ENCODE measurements around the gene GPC1.

The GPC1 gene

GRCh38 chr2:240418311-240418710 lies 17.2 kb upstream of the GPC1 start:
- Histone ChIP-seq H3K9me3 (ENCODE audit: control extremely low read depth in 1 of 5, control insufficient read depth in 4 of 5, insufficient read depth in 2 of 5, low read depth in 1 of 5, low read length in 4 of 5) (peaks cover 2 to 42% (median 21%) of the 10 kb centered on the region in 5 experiments), H3K36me3 (ENCODE audit: control insufficient read depth in 4 of 4, insufficient read depth in 4 of 4, low read length in 3 of 4) (no peaks in the 10 kb centered on the region), H3K27ac (ENCODE audit: insufficient read depth in 1 of 2, low read depth in 1 of 2, low read length in 2 of 2, poor library complexity in 1 of 2, severe bottlenecking in 2 of 2) (no peak overlapping the region), H3K27me3 (replicated peaks in 2 of 5; ENCODE audit: control insufficient read depth in 4 of 5, insufficient read depth in 5 of 5, low read length in 4 of 5) (peaks cover 0 to 3% (median 2%) of the 10 kb centered on the region in 5 experiments), H3K4me3 (ENCODE audit: control insufficient read depth in 1 of 7, extremely low read depth in 1 of 7, insufficient read depth in 4 of 7, low read depth in 2 of 7, low read length in 6 of 7) (no peak overlapping the region), H3K4me1 (ENCODE audit: control extremely low read depth in 1 of 4, control insufficient read depth in 4 of 4, insufficient read depth in 4 of 4, low read length in 3 of 4) (no peaks in the 10 kb centered on the region)
- ChIA-PET CTCF (interaction anchor here (0.9 kb wide), 1 partner anchor 185 kb away, joined by 3 read pairs; no protein-coding TSS in a partner anchor), POLR2A (no interaction called here)
- WGBS (ENCODE audit: insufficient coverage): no CpG with 5 or more reads among the region's 1 CpG
- no peak for DNase-seq

- H3K27me3 ChIP-seq (replicated peaks in 2 of 5; ENCODE audit: control insufficient read depth in 4 of 5, insufficient read depth in 5 of 5, low read length in 4 of 5): peaks cover 0 to 3% (median 2%) of the 10 kb centered on the region in 5 experiments
- WGBS (ENCODE audit: insufficient coverage): 93% methylated on average over 6 of the region's 7 CpGs
- no peak overlapping the region for H3K4me3 ChIP-seq (ENCODE audit: control insufficient read depth in 1 of 7, extremely low read depth in 1 of 7, insufficient read depth in 4 of 7, low read depth in 2 of 7, low read length in 6 of 7)
- no peaks in the 10 kb centered on the region for H3K36me3 ChIP-seq (ENCODE audit: control insufficient read depth in 4 of 4, insufficient read depth in 4 of 4, low read length in 3 of 4)
- peaks cover 2 to 42% (median 21%) of the 10 kb centered on the region in 5 experiments for H3K9me3 ChIP-seq (ENCODE audit: control extremely low read depth in 1 of 5, control insufficient read depth in 4 of 5, insufficient read depth in 2 of 5, low read depth in 1 of 5, low read length in 4 of 5)
- DNase-seq: no peak
- ChIA-PET POLR2A (no interaction called here), CTCF (no interaction called here)
- no peak overlapping the region for H3K27ac ChIP-seq (ENCODE audit: insufficient read depth in 1 of 2, low read depth in 1 of 2, low read length in 2 of 2, poor library complexity in 1 of 2, severe bottlenecking in 2 of 2)
- H3K4me1 ChIP-seq (ENCODE audit: control extremely low read depth in 1 of 4, control insufficient read depth in 4 of 4, insufficient read depth in 4 of 4, low read length in 3 of 4): no peaks in the 10 kb centered on the region
These were observed 16.2 kb upstream of the GPC1 start for GRCh38 chr2:240419271-240419670.

GRCh38 chr2:240419723-240420122 lies 15.7 kb upstream of the GPC1 start:
- peaks cover 0 to 3% (median 2%) of the 10 kb centered on the region in 5 experiments for H3K27me3 ChIP-seq (replicated peaks in 2 of 5; ENCODE audit: control insufficient read depth in 4 of 5, insufficient read depth in 5 of 5, low read length in 4 of 5)
- 86% methylated on average over 2 of the region's 2 CpGs for WGBS (ENCODE audit: insufficient coverage)
- H3K36me3 ChIP-seq (ENCODE audit: control insufficient read depth in 4 of 4, insufficient read depth in 4 of 4, low read length in 3 of 4): no peaks in the 10 kb centered on the region
- no peak for DNase-seq
- POLR2A ChIA-PET: no interaction called here
- H3K4me1 ChIP-seq (ENCODE audit: control extremely low read depth in 1 of 4, control insufficient read depth in 4 of 4, insufficient read depth in 4 of 4, low read length in 3 of 4): no peaks in the 10 kb centered on the region
- CTCF ChIA-PET: no interaction called here
- no peak overlapping the region for H3K4me3 ChIP-seq (ENCODE audit: control insufficient read depth in 1 of 7, extremely low read depth in 1 of 7, insufficient read depth in 4 of 7, low read depth in 2 of 7, low read length in 6 of 7)
- H3K9me3 ChIP-seq (ENCODE audit: control extremely low read depth in 1 of 5, control insufficient read depth in 4 of 5, insufficient read depth in 2 of 5, low read depth in 1 of 5, low read length in 4 of 5): peaks cover 2 to 44% (median 21%) of the 10 kb centered on the region in 5 experiments
- no peak overlapping the region for H3K27ac ChIP-seq (ENCODE audit: insufficient read depth in 1 of 2, low read depth in 1 of 2, low read length in 2 of 2, poor library complexity in 1 of 2, severe bottlenecking in 2 of 2)

- H3K27ac ChIP-seq (ENCODE audit: insufficient read depth in 1 of 2, low read depth in 1 of 2, low read length in 2 of 2, poor library complexity in 1 of 2, severe bottlenecking in 2 of 2): no peak overlapping the region
- no peak for DNase-seq
- POLR2A ChIA-PET: no interaction called here
- H3K4me3 ChIP-seq (ENCODE audit: control insufficient read depth in 1 of 7, extremely low read depth in 1 of 7, insufficient read depth in 4 of 7, low read depth in 2 of 7, low read length in 6 of 7): no peak overlapping the region
- H3K27me3 ChIP-seq (replicated peaks in 2 of 5; ENCODE audit: control insufficient read depth in 4 of 5, insufficient read depth in 5 of 5, low read length in 4 of 5): peaks cover 0 to 3% (median 2%) of the 10 kb centered on the region in 5 experiments
- WGBS (ENCODE audit: insufficient coverage): 89% methylated on average over 17 of the region's 18 CpGs
- CTCF ChIA-PET: no interaction called here
- H3K9me3 ChIP-seq (ENCODE audit: control extremely low read depth in 1 of 5, control insufficient read depth in 4 of 5, insufficient read depth in 2 of 5, low read depth in 1 of 5, low read length in 4 of 5): peaks cover 2 to 51% (median 21%) of the 10 kb centered on the region in 5 experiments
- no peaks in the 10 kb centered on the region for H3K4me1 ChIP-seq (ENCODE audit: control extremely low read depth in 1 of 4, control insufficient read depth in 4 of 4, insufficient read depth in 4 of 4, low read length in 3 of 4)
- H3K36me3 ChIP-seq (ENCODE audit: control insufficient read depth in 4 of 4, insufficient read depth in 4 of 4, low read length in 3 of 4): no peaks in the 10 kb centered on the region
These were observed 15.0 kb upstream of the GPC1 start for GRCh38 chr2:240420206-240421104.

GRCh38 chr2:240421381-240421780 lies 14.1 kb upstream of the GPC1 start:
- H3K27ac ChIP-seq (ENCODE audit: insufficient read depth in 1 of 2, low read depth in 1 of 2, low read length in 2 of 2, poor library complexity in 1 of 2, severe bottlenecking in 2 of 2): no peak overlapping the region
- peaks cover 2 to 59% (median 25%) of the 10 kb centered on the region in 5 experiments for H3K9me3 ChIP-seq (ENCODE audit: control extremely low read depth in 1 of 5, control insufficient read depth in 4 of 5, insufficient read depth in 2 of 5, low read depth in 1 of 5, low read length in 4 of 5)
- H3K27me3 ChIP-seq (replicated peaks in 2 of 5; ENCODE audit: control insufficient read depth in 4 of 5, insufficient read depth in 5 of 5, low read length in 4 of 5): peaks cover 0 to 5% (median 0%) of the 10 kb centered on the region in 5 experiments
- no peaks in the 10 kb centered on the region for H3K4me1 ChIP-seq (ENCODE audit: control extremely low read depth in 1 of 4, control insufficient read depth in 4 of 4, insufficient read depth in 4 of 4, low read length in 3 of 4)
- no peak overlapping the region for H3K4me3 ChIP-seq (ENCODE audit: control insufficient read depth in 1 of 7, extremely low read depth in 1 of 7, insufficient read depth in 4 of 7, low read depth in 2 of 7, low read length in 6 of 7)
- WGBS (ENCODE audit: insufficient coverage): 71% methylated on average over 3 of the region's 3 CpGs
- H3K36me3 ChIP-seq (ENCODE audit: control insufficient read depth in 4 of 4, insufficient read depth in 4 of 4, low read length in 3 of 4): no peaks in the 10 kb centered on the region
- no peak for DNase-seq
- CTCF ChIA-PET: no interaction called here
- POLR2A ChIA-PET: no interaction called here

- CTCF ChIA-PET: no interaction called here
- DNase-seq: no peak
- H3K4me1 ChIP-seq (ENCODE audit: control extremely low read depth in 1 of 4, control insufficient read depth in 4 of 4, insufficient read depth in 4 of 4, low read length in 3 of 4): no peaks in the 10 kb centered on the region
- POLR2A ChIA-PET: no interaction called here
- H3K9me3 ChIP-seq (ENCODE audit: control extremely low read depth in 1 of 5, control insufficient read depth in 4 of 5, insufficient read depth in 2 of 5, low read depth in 1 of 5, low read length in 4 of 5): peaks cover 2 to 59% (median 25%) of the 10 kb centered on the region in 5 experiments
- no peak overlapping the region for H3K4me3 ChIP-seq (ENCODE audit: control insufficient read depth in 1 of 7, extremely low read depth in 1 of 7, insufficient read depth in 4 of 7, low read depth in 2 of 7, low read length in 6 of 7)
- no peak overlapping the region for H3K27ac ChIP-seq (ENCODE audit: insufficient read depth in 1 of 2, low read depth in 1 of 2, low read length in 2 of 2, poor library complexity in 1 of 2, severe bottlenecking in 2 of 2)
- peaks cover 0 to 5% (median 0%) of the 10 kb centered on the region in 5 experiments for H3K27me3 ChIP-seq (replicated peaks in 2 of 5; ENCODE audit: control insufficient read depth in 4 of 5, insufficient read depth in 5 of 5, low read length in 4 of 5)
- no peaks in the 10 kb centered on the region for H3K36me3 ChIP-seq (ENCODE audit: control insufficient read depth in 4 of 4, insufficient read depth in 4 of 4, low read length in 3 of 4)
- WGBS (ENCODE audit: insufficient coverage): 80% methylated on average over 5 of the region's 6 CpGs
These were observed 12.7 kb upstream of the GPC1 start for GRCh38 chr2:240422658-240423329.

- POLR2A ChIA-PET: no interaction called here
- Histone ChIP-seq H3K27me3 (replicated peaks in 2 of 5; ENCODE audit: control insufficient read depth in 4 of 5, insufficient read depth in 5 of 5, low read length in 4 of 5) (peaks cover 0 to 7% (median 0%) of the 10 kb centered on the region in 5 experiments), H3K27ac (ENCODE audit: insufficient read depth in 1 of 2, low read depth in 1 of 2, low read length in 2 of 2, poor library complexity in 1 of 2, severe bottlenecking in 2 of 2) (no peak overlapping the region), H3K4me1 (ENCODE audit: control extremely low read depth in 1 of 4, control insufficient read depth in 4 of 4, insufficient read depth in 4 of 4, low read length in 3 of 4) (no peaks in the 10 kb centered on the region), H3K9me3 (ENCODE audit: control extremely low read depth in 1 of 5, control insufficient read depth in 4 of 5, insufficient read depth in 2 of 5, low read depth in 1 of 5, low read length in 4 of 5) (peaks cover 2 to 53% (median 23%) of the 10 kb centered on the region in 5 experiments), H3K4me3 (ENCODE audit: control insufficient read depth in 1 of 7, extremely low read depth in 1 of 7, insufficient read depth in 4 of 7, low read depth in 2 of 7, low read length in 6 of 7) (no peak overlapping the region), H3K36me3 (ENCODE audit: control insufficient read depth in 4 of 4, insufficient read depth in 4 of 4, low read length in 3 of 4) (no peaks in the 10 kb centered on the region)
- CTCF ChIA-PET: interaction anchor here (1.0 kb wide), 1 partner anchor 12 kb away, joined by 3 read pairs; no protein-coding TSS in a partner anchor
- DNase-seq: no peak
- WGBS (ENCODE audit: insufficient coverage): 91% methylated on average over 17 of the region's 17 CpGs
These were observed 11.7 kb upstream of the GPC1 start for GRCh38 chr2:240423788-240424191.

All from common myeloid progenitor, CD34-positive (primary cell).